Ramos (cell line): ENCODE measurements around the gene CALCOCO1.

Experiments
- in situ Hi-C: fragments of 300-500 bp; cut with MboI; formaldehyde crosslinking; loops from one replicate; pipeline ENCODE4 v1.14.3; 2022; ENCODE audit warnings: low sequenced_read_pairs; ENCODE audit not compliant: unreplicated experiment

CALCOCO1 gene

DNA sequence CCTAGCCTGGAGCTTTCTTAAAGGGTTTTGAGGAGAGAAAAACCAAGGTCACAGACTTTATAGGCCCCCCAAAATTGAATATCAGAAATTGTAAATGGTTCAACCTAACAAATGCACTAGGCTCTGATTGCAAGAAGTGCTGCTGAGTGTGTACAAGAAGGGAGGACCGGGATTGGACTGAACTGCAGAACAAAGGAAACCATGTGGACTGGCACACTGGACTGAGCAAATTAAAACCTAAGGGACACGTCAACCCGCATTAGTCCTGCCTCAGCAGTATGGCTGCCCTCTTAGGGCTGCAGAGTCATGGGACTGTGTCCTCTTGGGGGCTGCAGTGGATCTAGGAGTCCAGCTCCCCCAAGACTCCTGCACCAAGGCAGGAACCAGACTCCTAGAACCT is 25.4 kb upstream of the CALCOCO1 start:
- in situ Hi-C loops: no loop called here

DNA sequence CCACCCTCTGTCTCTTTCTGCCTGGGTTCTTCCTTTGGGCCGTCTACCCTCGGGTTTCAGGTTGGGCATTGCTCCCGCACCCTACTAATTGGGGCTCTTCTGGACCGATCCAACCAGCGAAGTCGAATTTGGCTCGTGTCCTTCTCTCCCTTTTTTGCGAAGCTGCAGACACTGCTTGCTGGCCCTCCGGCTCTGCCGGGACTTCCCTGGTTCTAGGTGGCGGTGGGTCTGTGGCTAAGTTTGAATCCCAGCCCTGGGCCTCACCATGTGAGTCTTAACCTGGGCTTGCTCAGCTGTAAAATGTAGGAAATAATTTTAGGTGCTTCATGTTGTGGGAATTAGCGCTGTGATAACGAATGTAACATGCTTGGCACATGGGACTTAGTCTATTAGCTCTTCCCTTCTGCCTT is 24.9 kb upstream of the CALCOCO1 start:
- in situ Hi-C loops: no loop called here

DNA sequence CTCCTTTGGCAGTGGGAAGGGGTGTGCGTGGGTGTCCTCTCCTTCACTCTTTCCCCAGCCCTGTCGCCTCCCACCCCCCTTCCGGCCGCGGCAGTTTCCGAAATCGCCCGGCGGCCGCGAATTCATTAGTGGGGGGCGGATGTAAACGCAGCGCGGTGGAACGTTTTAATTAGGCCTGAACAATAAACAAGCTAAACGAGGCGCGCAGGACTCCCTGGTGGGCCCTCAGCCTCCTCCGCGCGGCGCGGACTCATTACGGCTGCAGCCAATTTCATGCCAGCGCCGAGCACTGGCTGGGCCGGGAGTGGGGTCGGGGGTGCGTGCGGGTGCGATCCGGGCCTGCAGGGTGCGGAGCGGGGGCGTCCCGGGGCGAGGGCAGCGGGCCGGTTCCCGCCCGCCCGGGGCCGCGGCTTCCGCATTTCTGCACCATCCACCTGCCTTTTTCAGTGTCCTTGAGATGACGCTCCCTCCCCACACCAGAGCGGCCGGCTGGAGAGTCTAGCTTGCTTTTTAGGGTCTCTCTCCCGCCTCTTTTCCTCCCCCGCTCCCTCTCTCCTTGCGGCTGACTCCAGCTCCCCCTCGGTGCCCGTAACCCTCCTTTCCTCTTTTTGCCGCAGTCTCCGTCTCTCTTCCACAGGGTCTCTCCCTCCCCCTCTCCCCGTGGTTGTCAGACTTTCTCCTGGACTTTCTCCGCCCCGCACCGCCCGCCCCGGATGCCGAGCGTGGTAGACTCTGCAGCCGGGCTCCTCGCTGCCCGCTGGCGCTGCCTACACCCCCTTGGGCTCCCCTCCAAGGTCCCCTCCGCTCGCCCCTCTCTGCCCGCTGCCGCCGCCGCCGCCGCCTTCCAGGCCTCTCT is 24.3 kb upstream of the CALCOCO1 start, which contains the start of gene CISTR:
Gene CISTR (minus strand): TSS at position 644 of the 856 bp plus-strand sequence.
- in situ Hi-C loops: no loop called here

DNA sequence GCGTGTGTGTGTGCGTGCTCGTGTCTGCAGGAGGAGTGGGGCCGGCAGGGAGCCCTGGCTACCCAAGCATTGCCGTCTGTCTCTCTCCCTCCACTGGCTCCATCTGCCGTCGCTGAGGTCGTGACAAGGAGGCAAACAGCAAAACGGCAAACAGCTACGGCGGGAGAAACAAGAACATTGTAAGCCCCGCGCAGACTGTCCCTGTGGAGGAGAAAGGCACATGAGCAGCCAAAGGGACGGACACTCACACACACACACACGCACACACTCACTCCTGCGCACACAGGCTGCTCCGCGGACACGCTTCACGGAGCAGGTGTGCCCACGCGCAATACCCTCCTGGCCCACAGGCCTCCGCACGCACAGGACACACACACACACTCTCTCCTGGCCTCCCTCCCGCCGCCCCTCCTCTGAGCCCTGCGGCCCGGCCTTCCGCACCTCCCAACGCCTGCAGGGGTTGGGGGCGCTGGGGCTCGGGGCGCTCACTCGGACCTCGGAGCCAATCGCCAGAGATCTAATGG is 23.6 kb upstream of the CALCOCO1 start:
- in situ Hi-C loops: no loop called here

DNA sequence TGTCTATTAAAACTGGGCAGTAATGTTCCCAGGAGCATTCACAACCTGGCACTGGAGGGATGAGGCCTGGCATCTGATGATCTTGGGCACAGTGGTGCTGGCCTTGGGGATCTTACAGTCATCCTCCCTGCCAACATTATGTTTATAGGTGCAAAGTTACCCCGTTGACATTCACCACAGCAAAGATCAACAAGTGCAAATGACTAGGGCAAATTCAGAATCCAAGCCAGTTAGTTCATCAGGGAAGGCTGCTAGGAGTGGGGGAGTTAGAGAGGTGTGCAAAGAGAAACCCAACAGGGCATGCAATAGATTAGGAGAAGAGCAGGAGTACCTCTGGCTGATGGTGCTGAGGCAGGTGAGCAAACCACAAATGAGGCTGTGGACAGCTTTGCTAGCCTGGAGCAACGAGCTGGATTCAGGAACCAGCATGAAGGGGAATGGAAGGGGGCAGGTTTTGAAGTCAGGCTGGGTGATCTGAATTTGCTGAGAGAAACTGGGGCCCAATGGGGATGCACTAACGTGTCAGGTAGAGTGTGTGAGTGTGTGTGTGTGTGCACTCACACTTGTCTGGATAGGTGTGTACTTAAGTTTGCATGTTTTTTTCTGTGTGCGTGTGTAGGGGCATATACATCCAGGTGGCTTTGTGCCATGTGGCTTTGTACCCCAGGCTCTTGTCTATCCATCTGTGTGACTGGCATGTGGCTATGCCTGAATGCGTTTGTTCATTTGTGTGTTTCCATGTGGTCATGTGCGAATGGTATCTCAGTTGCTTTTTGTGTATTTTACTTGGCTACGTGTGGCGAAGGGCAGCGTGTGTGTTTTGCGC is 22.9 kb upstream of the CALCOCO1 start:
- in situ Hi-C loops: no loop called here

DNA sequence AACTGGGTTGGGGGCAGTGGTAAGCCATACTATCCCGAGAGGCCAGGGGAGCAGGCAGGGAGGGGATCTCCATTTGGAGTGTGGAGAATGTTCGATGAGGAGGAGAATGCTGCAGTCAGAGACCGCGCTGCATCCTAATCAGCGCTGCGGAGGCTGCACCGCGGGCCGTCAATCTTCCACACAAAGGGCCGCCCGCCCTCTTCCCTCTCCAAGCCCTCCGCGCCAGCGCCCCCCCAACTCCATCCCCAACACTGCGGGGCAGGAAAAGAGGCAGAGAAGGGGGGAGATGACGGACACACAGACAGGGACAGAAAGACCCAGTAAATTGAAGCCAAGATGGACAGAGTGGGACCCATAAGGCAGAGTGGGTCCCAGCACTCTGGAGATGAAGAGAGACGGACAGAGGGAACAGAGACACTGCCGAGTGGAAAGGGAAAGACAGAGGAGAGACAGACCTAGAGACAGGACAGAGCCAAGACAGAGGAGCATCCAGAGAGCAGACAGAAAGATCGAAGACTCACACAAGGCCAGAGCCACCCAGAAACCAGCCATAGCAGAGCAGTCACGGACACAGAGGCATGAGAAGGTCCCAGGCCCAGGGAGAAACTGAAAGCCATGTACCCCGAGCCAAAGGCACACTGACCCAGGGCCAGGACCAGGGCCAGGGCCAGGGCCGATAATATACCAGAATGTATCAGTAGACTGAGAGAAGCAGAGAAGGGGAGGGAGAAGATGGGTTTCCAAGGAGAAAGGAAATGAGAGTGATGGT is 21.0 kb upstream of the CALCOCO1 start:
- in situ Hi-C loops: no loop called here

DNA sequence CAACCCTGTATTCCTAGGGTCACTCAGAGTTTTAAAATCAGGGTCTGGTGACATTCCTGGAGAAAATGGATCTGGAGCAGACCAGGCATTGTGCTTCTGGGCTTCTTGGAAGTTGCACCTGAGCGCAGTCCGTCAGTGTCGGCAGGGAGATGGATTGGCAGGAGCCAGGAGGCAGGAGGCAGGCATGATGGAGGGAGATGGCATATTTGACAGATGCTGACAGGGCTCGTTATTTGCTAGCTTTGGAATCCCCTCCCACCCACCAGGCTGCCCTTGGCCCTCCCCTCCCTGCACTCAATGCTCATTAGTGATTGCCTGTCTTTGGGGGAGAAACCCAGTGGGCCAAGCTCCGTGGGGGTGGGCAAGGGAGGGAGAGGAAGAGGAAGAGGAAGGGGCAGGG is 19.8 kb upstream of the CALCOCO1 start:
- in situ Hi-C loops: no loop called here

DNA sequence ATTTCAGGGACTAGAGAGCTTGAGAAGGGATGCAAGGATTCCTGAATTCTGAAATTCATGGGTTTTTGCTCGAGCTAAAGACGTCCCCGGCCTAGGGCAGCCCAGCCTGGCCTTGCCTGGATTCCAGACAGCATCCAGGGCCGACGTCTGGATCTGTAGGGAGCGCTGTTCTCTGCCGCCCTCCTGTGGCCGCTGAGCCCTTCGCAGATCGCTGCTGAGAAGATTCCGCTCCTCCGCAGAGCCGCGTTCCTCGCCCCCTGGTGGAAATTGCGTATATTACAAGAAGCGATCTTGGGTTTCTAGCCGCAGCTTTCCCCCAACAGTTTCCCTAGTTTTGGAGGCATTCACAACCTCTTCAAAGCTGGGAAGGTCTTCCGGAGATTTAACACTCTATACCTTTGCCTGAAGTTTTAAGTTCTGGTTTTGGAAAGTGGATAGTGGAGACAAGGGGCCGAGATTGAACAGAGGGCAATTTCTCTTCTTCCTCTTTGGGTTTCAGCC is 19.4 kb upstream of the CALCOCO1 start:
- in situ Hi-C loops: no loop called here

DNA sequence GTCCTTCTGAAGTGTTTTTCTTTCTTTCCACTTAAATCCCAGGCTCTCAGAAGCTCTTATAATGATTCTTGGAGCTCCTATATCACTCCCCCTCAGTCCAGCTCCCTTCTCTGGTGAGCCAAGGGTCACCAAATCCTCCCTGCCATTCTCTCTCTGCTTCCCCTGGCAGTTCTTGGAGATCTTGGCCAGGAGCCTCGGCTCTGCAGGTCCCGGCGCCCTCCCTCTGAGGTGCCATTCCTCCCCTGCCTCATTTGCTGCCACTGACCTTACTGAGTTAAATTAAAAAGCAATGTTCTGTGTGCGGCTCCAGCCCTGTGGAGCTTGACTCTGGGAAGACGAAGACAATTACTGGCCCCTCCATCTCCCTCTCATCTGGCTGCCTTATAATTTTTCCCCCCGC is 17.5 kb upstream of the CALCOCO1 start:
- in situ Hi-C loops: loop anchor here (5.0 kb wide), 1 partner anchor 42 kb away; no protein-coding TSS in a partner anchor

DNA sequence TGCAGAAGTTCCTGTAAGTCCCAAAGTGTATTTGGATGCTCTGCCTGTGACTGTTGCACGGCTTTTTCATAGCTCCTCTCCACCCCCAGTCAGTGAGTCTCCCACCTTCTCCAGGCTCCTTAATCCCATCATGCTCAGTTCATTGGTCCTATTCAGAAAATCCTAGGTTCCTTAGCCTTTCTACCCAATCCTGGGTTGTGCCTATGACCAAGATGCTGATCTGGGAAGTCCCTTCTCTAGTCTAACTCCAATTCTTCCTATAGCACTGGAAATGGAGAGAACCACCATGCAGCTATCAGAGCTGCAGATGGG is 16.8 kb upstream of the CALCOCO1 start:
- in situ Hi-C loops: loop anchor here (5.0 kb wide), 1 partner anchor 42 kb away; no protein-coding TSS in a partner anchor

DNA sequence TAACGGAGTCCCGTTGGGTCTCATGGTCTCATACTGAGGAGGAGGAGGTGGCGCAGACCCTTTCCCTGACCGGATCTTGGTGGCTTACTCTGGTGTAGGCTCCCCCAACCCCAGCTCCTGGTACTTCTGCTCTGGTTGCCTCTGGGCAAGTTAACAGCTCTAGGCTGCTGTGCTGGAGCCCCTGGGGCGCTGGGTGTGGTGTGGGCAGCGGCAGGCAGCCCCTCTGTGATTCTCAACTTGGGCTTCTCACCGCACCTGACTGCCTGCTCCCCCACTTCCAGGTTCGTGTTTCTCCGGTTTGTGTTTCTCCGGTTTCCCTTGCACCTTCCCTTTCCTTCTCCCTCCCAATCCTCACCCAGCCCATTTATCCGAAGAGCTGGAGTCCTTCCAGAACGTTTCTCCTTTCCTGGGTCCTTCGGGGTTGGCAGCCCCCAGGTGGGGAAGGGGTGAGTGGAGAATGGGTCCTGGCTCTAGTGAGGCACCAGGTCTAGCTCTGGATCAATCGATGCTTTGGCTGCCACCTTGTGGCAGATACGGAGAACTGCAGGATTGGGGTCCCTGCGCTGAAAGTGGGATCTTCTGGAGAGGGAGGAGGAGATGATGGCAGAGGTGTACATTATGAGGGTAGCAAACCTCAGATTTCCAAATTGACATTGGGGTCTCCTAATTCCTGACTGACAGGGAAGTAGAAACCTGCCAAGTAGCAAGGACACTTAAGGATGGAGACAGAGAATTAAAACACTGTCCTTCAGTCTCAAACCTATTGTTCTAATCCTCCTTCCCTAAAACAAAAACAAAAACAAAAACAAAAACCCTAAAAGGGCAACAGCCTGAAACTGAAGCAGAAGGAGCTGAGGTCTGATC is 16.2 kb upstream of the CALCOCO1 start:
- in situ Hi-C loops: loop anchor here (5.0 kb wide), 1 partner anchor 41 kb away; no protein-coding TSS in a partner anchor

DNA sequence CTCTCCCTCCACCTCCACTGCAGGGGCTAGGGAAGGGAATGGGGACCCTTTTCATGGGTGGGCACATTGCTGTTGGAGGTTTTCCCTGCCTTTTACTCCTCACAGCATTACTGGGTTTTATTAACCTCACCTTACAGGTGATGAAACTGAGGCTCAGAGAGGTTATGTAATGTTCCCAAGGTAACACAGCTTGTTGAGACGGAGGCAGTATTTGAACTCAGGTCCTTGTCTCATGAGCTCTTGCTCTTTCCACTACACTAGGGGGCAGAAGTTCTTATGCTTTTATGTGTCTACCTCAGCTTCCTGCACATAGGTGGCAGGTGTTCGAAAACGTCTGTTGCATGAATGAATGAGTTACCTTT is 12.9 kb upstream of the CALCOCO1 start:
- in situ Hi-C loops: loop anchor here (5.0 kb wide), 1 partner anchor 38 kb away; no protein-coding TSS in a partner anchor

DNA sequence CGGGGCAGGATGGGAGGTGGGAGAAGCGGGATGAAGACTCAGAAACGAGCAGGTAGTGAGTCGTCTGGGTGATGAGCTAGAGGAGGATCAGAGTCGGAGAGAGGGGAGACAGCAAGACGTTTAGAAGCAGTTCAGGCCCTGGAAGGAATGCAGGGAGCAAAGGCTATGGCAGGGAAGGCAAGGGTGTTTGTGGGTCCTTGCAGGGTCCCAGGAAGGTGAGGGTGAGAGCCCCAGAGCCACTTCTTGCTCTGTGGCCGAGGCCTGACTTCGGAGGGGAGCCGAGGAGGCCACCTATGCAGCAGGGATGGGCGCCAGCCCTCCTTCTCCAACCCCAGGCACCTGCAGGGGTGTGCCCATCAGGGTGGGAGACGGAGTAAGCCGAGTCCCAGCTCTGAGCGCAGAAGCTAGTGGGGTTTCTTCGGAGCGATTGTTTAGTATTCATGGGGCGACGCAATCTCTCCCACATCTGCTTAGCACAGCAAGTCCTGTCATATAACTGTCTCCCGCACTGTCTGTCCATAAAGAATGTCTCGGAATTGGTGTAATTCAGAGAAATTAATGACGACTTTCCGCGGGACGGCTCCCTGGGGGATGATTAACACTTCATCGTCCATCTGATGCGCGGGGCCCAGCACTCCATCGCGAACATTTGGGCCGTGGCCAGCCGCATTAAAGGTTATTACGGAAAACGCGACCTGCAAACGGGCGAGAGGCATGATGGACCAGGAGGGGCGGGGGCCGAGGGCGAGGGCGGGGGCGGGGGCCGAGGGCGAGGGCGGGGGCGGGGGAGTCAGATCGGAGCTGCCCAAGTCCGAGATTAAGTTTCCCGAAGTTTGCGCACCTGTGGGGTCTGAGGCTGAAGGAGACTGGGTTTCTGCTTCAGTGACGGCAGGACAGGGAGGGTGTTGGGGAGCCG is 12.2 kb upstream of the CALCOCO1 start:
- in situ Hi-C loops: loop anchor here (5.0 kb wide), 1 partner anchor 37 kb away; no protein-coding TSS in a partner anchor

DNA sequence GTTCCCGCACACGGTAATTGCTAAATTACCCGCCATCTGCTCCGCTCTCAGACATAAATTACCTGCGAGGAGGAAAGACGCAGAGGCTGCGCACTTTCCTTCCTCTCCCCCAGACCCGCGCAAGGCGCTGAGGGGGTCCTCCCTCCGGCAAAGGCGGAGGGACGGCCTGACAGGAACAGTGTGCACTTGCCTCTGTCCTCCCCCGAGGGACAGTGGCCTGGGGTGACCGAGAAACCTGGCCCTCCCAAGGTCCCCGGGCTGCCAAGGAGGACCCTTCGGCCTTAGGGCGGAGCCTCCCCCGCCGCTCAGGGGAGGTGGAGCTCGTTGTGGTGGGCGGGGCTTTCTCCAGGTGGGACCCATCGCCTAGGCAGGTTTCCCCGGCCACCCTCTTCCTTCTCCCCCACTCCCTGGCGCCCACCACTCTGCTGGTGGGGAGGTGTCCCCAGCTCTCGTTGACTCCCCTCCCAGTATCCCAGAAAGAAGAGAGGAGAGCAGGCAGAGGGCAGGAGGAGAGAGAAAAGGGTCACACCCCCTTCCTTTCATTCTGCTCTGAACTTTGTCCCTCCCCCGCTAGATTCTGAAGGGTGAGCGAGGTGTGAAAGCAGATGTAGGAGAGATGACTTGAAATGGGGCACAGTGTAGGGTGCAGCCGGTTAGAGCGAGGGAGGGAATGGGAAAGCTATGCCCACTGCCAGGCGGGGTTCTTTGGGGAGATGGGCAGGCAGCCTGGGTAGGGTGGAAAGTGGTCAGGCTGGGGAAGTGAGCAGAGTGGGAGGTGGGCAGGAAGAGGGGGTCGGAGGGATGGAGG is 11.4 kb upstream of the CALCOCO1 start:
- in situ Hi-C loops: no loop called here

DNA sequence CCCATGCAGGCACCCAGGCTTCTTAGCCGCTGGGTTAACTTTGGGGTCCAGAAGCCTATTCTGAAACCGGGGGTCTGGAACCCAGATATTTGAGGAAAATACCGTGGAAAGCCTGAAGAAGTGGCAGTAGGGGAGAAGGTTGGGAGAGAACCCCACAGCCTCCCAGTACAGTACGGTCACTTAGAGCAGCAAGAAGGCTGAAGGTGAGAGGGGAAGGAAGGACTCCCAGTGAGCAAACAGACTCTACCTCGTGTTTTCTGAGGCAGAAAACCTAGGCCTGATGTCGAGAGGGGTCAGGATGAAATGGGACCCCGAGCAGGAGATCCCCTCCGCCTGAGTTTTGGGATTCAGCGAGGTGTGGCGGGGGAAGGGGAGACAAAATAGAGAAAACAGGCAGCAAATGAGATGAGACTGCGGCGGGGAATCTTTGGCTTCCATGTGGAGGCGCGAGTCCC is 10.7 kb upstream of the CALCOCO1 start:
- in situ Hi-C loops: no loop called here

DNA sequence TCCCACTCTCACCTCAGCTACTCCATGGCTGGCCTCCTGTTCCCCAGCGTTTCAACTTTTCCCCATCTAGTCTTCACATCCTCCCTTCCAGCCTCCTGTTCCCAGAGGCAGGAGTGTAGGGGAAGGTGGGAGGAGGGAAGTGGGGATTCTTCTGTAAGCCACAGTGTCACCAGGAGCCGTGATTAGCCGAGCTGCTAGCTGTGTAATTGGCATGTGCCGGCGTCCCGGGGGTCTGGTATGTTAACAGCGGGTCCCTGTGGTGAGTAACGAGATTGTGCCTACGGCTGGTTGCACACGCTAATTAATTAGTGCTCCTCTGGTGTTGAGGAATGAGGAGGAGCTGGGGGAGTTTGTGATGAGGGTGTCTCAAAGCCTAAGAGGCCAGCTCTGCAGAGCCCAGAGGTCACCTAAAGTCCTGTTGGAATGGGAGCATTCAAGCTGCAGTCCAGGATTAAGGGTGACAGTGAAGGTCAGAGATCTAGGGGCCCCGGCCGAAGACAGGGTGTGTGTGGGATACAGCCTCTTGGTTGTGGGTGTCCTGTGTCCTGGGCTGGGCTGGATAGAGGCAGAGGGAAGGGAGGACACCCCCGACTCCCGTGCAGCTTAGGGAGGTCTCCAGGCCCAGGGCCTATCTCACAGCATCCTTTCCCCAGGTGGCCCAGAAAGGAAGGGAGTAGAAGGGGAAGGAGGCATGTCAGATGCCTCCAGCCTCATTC is 10.0 kb upstream of the CALCOCO1 start:
- in situ Hi-C loops: no loop called here

DNA sequence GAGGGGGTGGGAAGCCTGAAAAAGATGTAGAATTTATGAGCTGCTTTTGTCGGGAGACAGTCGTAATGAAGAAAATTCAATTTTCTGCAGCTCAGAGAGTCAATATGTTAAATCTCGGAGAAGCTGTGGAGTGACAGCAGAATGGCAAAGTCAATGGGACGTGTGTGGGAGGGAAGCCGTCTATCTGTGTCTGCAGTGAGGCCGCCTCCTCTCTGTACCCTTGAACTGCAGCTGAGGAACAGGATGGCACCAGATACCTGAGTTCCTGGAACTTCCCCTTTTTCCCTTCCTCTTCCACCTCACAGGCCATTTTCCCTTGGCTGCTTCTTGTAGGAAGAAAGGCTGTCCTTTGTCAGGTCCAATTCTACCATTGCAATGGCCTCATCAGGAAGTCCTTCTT is 9.3 kb upstream of the CALCOCO1 start:
- in situ Hi-C loops: no loop called here
